ENCODE results near the gene ZNF335. TPM values are rescaled to one million over a fixed set of nuclear protein-coding genes. Genes with fewer than 3 reads are reported as not detected.

ZNF335 gene
- total RNA-seq, 1 donor from 2014 or later: 31.6 TPM

DNA sequence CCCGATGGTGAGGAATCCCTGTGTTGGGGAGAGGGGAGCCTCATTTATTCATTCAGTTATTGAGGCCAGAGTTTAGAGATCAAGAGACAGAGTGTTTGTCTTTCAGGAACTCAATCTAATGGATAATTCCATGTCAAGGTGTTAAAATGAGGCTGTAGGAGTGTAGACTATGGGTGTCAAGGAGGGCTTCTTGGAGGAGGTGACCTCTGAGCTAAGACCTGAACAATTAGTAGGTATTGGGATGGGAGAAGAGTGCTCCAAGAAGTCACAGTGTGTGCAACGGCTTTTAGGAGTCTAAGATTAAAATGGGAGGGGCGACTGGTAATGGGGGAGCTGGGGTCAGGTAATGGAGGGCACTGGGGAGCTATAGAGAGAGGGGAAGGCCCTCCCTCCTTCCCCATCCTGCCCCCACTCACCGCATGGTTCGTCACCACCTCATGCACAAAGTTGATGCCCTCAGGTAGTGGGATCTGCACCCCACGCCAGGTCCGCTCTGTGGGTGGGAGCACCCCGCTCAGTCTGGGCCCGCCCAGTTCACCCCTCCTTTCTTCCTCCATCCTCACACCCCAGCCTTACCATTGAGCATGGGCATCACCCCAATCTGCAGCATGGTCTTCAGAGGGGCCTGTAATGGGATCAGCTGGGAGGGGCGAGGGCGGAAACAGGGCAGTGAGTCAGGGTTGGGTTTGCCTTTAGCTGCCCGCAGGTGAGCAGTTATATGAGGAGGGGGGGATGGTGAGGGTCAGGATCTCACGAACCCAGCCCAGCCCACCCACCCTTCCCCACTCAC is 72.8 kb downstream of the ZNF335 start:
- H3K27me3 Mint-ChIP-seq (ENCODE audit: low read depth): no peaks in the 10 kb centered on the region
- no peaks in the 10 kb centered on the region for H3K9me3 Mint-ChIP-seq
- no peak for TF ChIP-seq CTCF (IDR thresholded peaks at IDR 0.05; ENCODE audit: unreplicated experiment)
- no peak for DNase-seq (ENCODE audit: low spot score in 2 of 2, unreplicated experiment in 2 of 2)
- no peaks in the 10 kb centered on the region for H3K4me1 Mint-ChIP-seq
- peaks cover 12% of the 10 kb centered on the region for H3K36me3 Mint-ChIP-seq
- H3K4me3 Mint-ChIP-seq: no peak overlapping the region
- no peak overlapping the region for H3K27ac Mint-ChIP-seq

Other genes with a start within 250 kb of the ZNF335 start
- not detected in 3 replicates for gene SPINT4, start 249.9 kb downstream of the ZNF335 start, total RNA-seq
- 0.45 TPM in 1 of 3 replicates, not detected in the others for gene WFDC3, start 180.3 kb downstream of the ZNF335 start, total RNA-seq
- 25.9 to 28.9 TPM (median 26.5 TPM) in 3 replicates for gene DNTTIP1, start 180.2 kb downstream of the ZNF335 start, total RNA-seq
- gene UBE2C, start 159.6 kb downstream of the ZNF335 start, total RNA-seq: 48.1 to 50.2 TPM (median 48.3 TPM) in 3 replicates
- gene TNNC2, start 144.9 kb downstream of the ZNF335 start, total RNA-seq: 0.54 to 0.79 TPM in 2 of 3 replicates, not detected in the other
- 15.8 to 21.0 TPM (median 17.3 TPM) in 3 replicates for gene SNX21, start 138.4 kb downstream of the ZNF335 start, total RNA-seq
- 19.8 to 20.9 TPM (median 20.6 TPM) in 3 replicates for gene ACOT8, start 114.8 kb downstream of the ZNF335 start, total RNA-seq
- gene ZSWIM3, start 114.6 kb downstream of the ZNF335 start, total RNA-seq: 3.7 to 4.6 TPM (median 4.4 TPM) in 3 replicates
- gene ZSWIM1, start 91.0 kb downstream of the ZNF335 start, total RNA-seq: 12.0 to 12.8 TPM (median 12.6 TPM) in 3 replicates
- 3.2 to 4.0 TPM (median 3.4 TPM) in 3 replicates for gene SPATA25, start 84.6 kb downstream of the ZNF335 start, total RNA-seq
- gene NEURL2, start 81.0 kb downstream of the ZNF335 start, total RNA-seq: 7.2 to 8.3 TPM (median 8.1 TPM) in 3 replicates
- gene CTSA, start 80.9 kb downstream of the ZNF335 start, total RNA-seq: 74.4 to 86.7 TPM (median 78.8 TPM) in 3 replicates
- 54.6 to 58.1 TPM (median 55.5 TPM) in 3 replicates for gene PLTP, start 60.0 kb downstream of the ZNF335 start, total RNA-seq
- 43.7 to 45.2 TPM (median 44.4 TPM) in 3 replicates for gene PCIF1, start 37.5 kb downstream of the ZNF335 start, total RNA-seq
- gene MMP9, start 36.7 kb upstream of the ZNF335 start, total RNA-seq: 0.11 TPM in 1 of 3 replicates, not detected in the others
- 6.9 to 9.1 TPM (median 7.7 TPM) in 3 replicates for gene SLC12A5, start 57.0 kb upstream of the ZNF335 start, total RNA-seq
- gene NCOA5, start 117.8 kb upstream of the ZNF335 start, total RNA-seq: 37.1 to 41.2 TPM (median 40.2 TPM) in 3 replicates
- 3.8 to 5.0 TPM (median 4.3 TPM) in 3 replicates for gene CD40, start 146.1 kb upstream of the ZNF335 start, total RNA-seq

Data from mesothelial cell of epicardium (in vitro differentiated cells).